Gastrocnemius medialis (tissue), 4 donors: ENCODE results near the gene AUTS2. TPM values are rescaled to one million over a fixed set of nuclear protein-coding genes. Genes with fewer than 3 reads are reported as not detected.

Source experiments
- ATAC-seq, 2 donors: fragments of 150-250 bp; one replicate each; pipeline ENCODE4 v1.9.1; 2016
- DNase-seq, 2 donors: peaks; one replicate each; pipeline ENCODE4 v3.0.0-alpha.2; 2019
- H3K27ac ChIP-seq, 4 donors: fragments of 200-600 bp; sonication (generic); 1 replicate in 1 of 4; 2 replicates in 3 of 4; pipeline ENCODE4 v1.5.1; 2016 to 2018; ENCODE audit warnings: mild to moderate bottlenecking in 2 of 4, moderate library complexity in 1 of 4
- H3K27me3 ChIP-seq, 3 donors: fragments of 200-600 bp; sonication (generic) in 2 of 3; 1 replicate in 1 of 3; 2 replicates in 2 of 3; pipeline versions ENCODE4 v1.5.1 to v1.6.0; 2016 to 2019; ENCODE audit warnings: mild to moderate bottlenecking in 1 of 3, moderate library complexity in 1 of 3
- H3K36me3 ChIP-seq, 2 donors: fragments of 200-600 bp; sonication (generic) in 1 of 2; one replicate each; pipeline ENCODE4 v1.5.1; 2017 to 2018
- H3K4me1 ChIP-seq, 2 donors: fragments of 200-600 bp; sonication (generic) in 1 of 2; one replicate each; pipeline ENCODE4 v1.5.1; 2016 to 2017; ENCODE audit warnings: mild to moderate bottlenecking in 2 of 2
- H3K4me3 ChIP-seq, 4 donors: fragments of 200-600 bp; sonication (generic) in 3 of 4; 1 replicate in 1 of 4; 2 replicates in 3 of 4; pipeline ENCODE4 v1.5.1; 2016 to 2019; ENCODE audit warnings: mild to moderate bottlenecking in 2 of 4
- H3K9me3 ChIP-seq, 3 donors: fragments of 200-600 bp; sonication (generic) in 2 of 3; 1 replicate in 1 of 3; 2 replicates in 2 of 3; pipeline ENCODE4 v1.5.1; 2016 to 2019
- POLR2A ChIP-seq, 2 donors: fragments of 450-650 bp; IDR thresholded peaks; one replicate each; pipeline ENCODE4 v1.6.1; 2017; ENCODE audit warnings: antibody characterized with exemption in 2 of 2, mild to moderate bottlenecking in 2 of 2, moderate library complexity in 2 of 2
- in situ Hi-C, 4 donors: fragments of 200-750 bp; cut with MboI; loops; one replicate each; pipeline versions ENCODE4 v1.15.0 to v1.8.0; 2017; ENCODE audit warnings: low sequenced_read_pairs in 4 of 4
- intact Hi-C: fragments of 100-400 bp; cut with DNase I; formaldehyde crosslinking; loops from one replicate; pipeline ENCODE4 v1.15.1; 2023; ENCODE audit warnings: low total_unique reads
- total RNA-seq, 4 donors: library from RNA; depleted of rRNA; stranded (reverse); fragments of >200 nt; gene quantifications; one replicate each; pipeline versions ENCODE4 v1.1.0 to v1.2.3, GENCODE V29; 2016
- TF ChIP-seq, protein P1 (sequence below), 5 experiments: fragments of 450-650 bp in 3 of 5; fragments of 200-600 bp in 2 of 5; sonication (generic) in 2 of 5; IDR thresholded peaks in 4 of 5; conservative IDR thresholded peaks in 1 of 5; 1 replicate in 4 of 5; 2 replicates in 1 of 5; pipeline ENCODE4 v1.5.1; 2016 to 2019; ENCODE audit warnings: antibody characterized with exemption in 5 of 5, mild to moderate bottlenecking in 3 of 5, moderate library complexity in 3 of 5

The AUTS2 gene
- total RNA-seq, 4 donors from 2014 or later, result 2.5 to 16.2 (median 8.5) TPM

DNA sequence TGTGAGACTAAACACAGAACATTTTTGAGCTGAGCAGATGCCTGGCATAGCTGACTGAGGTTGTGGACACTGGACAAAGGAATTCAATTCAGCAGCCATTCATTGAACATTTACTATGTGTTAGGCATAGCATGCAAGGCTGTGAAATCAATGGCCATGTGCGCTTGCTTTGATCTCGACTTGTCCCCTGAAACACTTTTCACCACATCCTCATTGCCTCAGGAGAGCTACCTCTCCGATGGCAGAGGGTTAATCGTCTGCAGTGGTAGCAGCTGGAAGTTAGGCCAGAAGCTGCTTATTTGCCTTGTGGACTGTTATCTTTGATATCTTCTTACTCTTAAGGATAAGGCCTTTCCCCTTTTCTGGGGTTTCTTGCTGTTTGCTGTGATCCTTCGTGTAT, 297.8 kb downstream of the AUTS2 start:
- ATAC-seq, result no peak
- TF ChIP-seq POLR2A (IDR thresholded peaks at IDR 0.05), result no peak
- TF ChIP-seq, protein P1, sequence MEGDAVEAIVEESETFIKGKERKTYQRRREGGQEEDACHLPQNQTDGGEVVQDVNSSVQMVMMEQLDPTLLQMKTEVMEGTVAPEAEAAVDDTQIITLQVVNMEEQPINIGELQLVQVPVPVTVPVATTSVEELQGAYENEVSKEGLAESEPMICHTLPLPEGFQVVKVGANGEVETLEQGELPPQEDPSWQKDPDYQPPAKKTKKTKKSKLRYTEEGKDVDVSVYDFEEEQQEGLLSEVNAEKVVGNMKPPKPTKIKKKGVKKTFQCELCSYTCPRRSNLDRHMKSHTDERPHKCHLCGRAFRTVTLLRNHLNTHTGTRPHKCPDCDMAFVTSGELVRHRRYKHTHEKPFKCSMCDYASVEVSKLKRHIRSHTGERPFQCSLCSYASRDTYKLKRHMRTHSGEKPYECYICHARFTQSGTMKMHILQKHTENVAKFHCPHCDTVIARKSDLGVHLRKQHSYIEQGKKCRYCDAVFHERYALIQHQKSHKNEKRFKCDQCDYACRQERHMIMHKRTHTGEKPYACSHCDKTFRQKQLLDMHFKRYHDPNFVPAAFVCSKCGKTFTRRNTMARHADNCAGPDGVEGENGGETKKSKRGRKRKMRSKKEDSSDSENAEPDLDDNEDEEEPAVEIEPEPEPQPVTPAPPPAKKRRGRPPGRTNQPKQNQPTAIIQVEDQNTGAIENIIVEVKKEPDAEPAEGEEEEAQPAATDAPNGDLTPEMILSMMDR (IDR thresholded peaks at IDR 0.05 in 4 of 5, conservative IDR thresholded peaks at IDR 0.05 in 1 of 5), result no peak
- Histone ChIP-seq H3K27me3 (no peaks in the 10 kb centered on the region), H3K4me1 (no peaks in the 10 kb centered on the region), H3K4me3 (no peak overlapping the region), H3K36me3 (no peaks in the 10 kb centered on the region), H3K27ac (no peak overlapping the region), H3K9me3 (no peaks in the 10 kb centered on the region)
- DNase-seq, result no peak
- in situ Hi-C loops, result no loop called here
- intact Hi-C loops, result no loop called here

DNA sequence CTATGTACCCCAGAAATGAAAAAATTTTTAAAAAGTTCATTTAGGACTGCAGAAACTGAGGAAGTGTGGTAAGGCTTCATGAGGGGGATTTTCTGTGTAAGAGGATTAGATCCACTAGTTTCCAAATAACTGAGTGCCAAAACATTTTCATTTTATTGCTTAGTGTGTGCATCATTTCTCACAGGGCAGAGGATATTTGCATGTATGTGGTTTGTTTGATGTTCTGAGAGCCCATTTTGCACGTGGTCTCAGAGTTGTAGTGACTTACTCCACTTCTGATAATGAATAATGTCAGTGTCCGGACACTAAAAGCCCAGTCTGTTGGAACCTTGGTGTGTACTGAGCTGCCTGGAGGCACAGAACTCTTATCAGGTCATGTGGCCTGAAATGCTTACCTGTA, 299.9 kb downstream of the AUTS2 start:
- Histone ChIP-seq H3K4me3 (no peak overlapping the region), H3K27ac (no peak overlapping the region), H3K36me3 (no peaks in the 10 kb centered on the region), H3K4me1 (no peaks in the 10 kb centered on the region), H3K27me3 (no peaks in the 10 kb centered on the region), H3K9me3 (no peaks in the 10 kb centered on the region)
- DNase-seq (no peak), ATAC-seq (no peak)
- intact Hi-C loops, result no loop called here
- TF ChIP-seq POLR2A (IDR thresholded peaks at IDR 0.05), result no peak
- TF ChIP-seq, protein P1 (IDR thresholded peaks at IDR 0.05 in 4 of 5, conservative IDR thresholded peaks at IDR 0.05 in 1 of 5), result no peak
- in situ Hi-C loops, result no loop called here

DNA sequence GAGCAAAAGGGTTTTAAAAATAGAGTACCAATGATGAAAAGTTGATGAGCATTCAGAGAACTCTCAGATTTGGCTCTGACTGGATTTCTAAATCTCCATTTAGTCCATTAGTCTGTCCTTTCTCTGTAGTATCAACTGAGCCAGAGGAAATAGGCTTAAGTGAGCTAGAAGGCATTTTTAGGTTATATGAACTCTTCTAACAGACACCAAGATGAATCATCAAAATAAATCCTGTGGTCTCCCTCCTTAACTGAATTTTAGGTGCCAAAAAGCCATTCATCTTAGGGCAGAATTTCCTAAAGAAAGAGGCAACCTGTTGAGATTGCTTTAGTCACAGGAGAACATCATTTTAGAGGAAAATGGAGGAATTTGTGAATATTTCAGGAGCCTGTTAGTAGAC, 305.1 kb downstream of the AUTS2 start:
- Histone ChIP-seq H3K27me3 (no peaks in the 10 kb centered on the region), H3K9me3 (no peaks in the 10 kb centered on the region), H3K4me1 (no peaks in the 10 kb centered on the region), H3K4me3 (no peak overlapping the region), H3K27ac (no peak overlapping the region), H3K36me3 (no peaks in the 10 kb centered on the region)
- in situ Hi-C loops (no loop called here), intact Hi-C loops (no loop called here)
- no peak for TF ChIP-seq POLR2A (IDR thresholded peaks at IDR 0.05)
- TF ChIP-seq, protein P1 (IDR thresholded peaks at IDR 0.05 in 4 of 5, conservative IDR thresholded peaks at IDR 0.05 in 1 of 5), result no peak
- DNase-seq (no peak), ATAC-seq (no peak)

DNA sequence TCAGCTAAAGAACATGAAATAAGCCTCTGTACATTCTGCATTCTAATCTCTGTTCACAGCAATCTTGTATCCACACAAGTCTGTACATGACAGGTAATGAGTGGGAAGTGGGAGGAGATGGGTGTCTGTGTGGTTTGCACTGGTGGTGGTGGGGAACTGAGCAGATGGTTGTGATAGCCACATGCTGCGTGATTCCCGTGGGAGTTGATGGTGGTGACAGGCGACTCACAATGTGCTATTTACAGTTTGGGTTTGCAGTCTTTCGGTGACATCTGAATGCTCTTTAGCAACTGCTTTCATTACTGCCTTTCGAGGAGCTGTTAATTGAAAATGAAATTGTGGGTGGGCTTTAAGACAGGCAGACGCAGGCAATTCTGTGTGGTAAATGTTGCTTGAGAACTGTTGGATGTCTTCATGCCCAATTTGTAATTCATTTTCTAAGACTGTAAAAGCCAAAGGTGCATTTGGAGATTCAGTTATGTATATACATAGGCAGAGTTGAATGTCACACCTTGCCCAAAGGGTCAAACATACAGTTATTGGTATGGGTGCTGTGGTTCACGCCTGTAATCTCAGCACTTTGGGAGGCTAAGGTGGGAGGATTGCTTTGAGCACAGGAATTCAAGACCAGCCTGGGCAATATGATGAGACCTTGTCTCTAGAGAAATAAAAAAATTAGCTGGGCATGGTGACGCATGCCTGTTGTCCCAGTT, 308.2 kb downstream of the AUTS2 start:
- TF ChIP-seq POLR2A (IDR thresholded peaks at IDR 0.05), result no peak
- TF ChIP-seq, protein P1 (IDR thresholded peaks at IDR 0.05 in 4 of 5, conservative IDR thresholded peaks at IDR 0.05 in 1 of 5), result no peak
- peaks cover 0 to 4% of the 10 kb centered on the region in 2 donors for H3K4me1 ChIP-seq

DNA sequence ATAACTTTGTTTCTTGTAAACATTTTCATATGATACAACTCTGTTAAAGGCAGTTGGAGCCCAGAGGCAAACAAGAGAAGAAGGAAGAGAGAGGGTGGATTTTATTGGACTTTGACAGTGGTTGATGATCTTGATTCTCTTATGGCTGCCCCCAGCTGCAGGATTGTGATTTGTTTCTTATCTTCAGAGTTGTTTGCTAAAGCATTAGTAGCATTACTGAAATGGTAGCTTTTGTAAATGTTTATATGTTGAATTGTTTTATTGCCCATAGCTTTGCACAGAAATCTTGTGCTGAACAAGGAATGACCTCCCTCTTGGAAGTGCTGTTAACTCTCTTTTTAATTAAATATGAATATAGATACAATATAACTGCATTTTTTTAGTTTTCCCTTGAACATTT, 309.4 kb downstream of the AUTS2 start:
- Histone ChIP-seq H3K27ac (no peak overlapping the region), H3K9me3 (peaks cover 0 to 2% (median 0%) of the 10 kb centered on the region in 3 donors), H3K4me1 (peaks cover 0 to 4% of the 10 kb centered on the region in 2 donors), H3K36me3 (no peaks in the 10 kb centered on the region), H3K4me3 (no peak overlapping the region), H3K27me3 (no peaks in the 10 kb centered on the region)
- ATAC-seq (no peak), DNase-seq (no peak)
- intact Hi-C loops (no loop called here), in situ Hi-C loops (no loop called here)
- TF ChIP-seq POLR2A (IDR thresholded peaks at IDR 0.05), result no peak
- TF ChIP-seq, protein P1 (IDR thresholded peaks at IDR 0.05 in 4 of 5, conservative IDR thresholded peaks at IDR 0.05 in 1 of 5), result no peak

More for the DNA sequence above, 308.2 kb downstream of the AUTS2 start:
- DNase-seq (no peak), ATAC-seq (no peak)
- intact Hi-C loops, result no loop called here
- H3K4me3 ChIP-seq, result no peak overlapping the region
- in situ Hi-C loops, result no loop called here
- H3K9me3 ChIP-seq, result peaks cover 0 to 2% (median 0%) of the 10 kb centered on the region in 3 donors
- no peaks in the 10 kb centered on the region for H3K36me3 ChIP-seq
- no peak overlapping the region for H3K27ac ChIP-seq
- no peaks in the 10 kb centered on the region for H3K27me3 ChIP-seq
